GM21529 (cell line): Measurements from ENCODE around the gene HGF.

Experiments used
- ATAC-seq: cut with Tn5 transposase; IDR thresholded peaks from one replicate; pipeline ENCODE4 v1.9.1; 2021; ENCODE audit not compliant: unreplicated experiment

The HGF gene

GRCh38 chr7:81776948-81777630 is 7.2 kb upstream of the HGF start:
- ATAC-seq = no peak

GRCh38 chr7:81776161-81776560 is 6.3 kb upstream of the HGF start:
- ATAC-seq = no peak

- ATAC-seq = no peak
These were observed 5.7 kb upstream of the HGF start for GRCh38 chr7:81775560-81775959.

GRCh38 chr7:81774551-81774950 is 4.7 kb upstream of the HGF start:
- no peak for ATAC-seq

GRCh38 chr7:81770728-81771223 is 929 bp upstream of the HGF start:
- no peak for ATAC-seq

GRCh38 chr7:81768951-81769778 is 682 bp downstream of the HGF start:
- no peak for ATAC-seq

- ATAC-seq = no peak
These were observed 1.9 kb downstream of the HGF start for GRCh38 chr7:81767926-81768325.

- ATAC-seq = no peak
These were observed 8.0 kb downstream of the HGF start for GRCh38 chr7:81761821-81762220.

GRCh38 chr7:81761031-81761430 is 8.8 kb downstream of the HGF start:
- no peak for ATAC-seq

- ATAC-seq = no peak
These were observed 14.7 kb downstream of the HGF start for GRCh38 chr7:81754918-81755696.

GRCh38 chr7:81753392-81753791 is 16.5 kb downstream of the HGF start:
- no peak for ATAC-seq

- no peak for ATAC-seq
These were observed 17.5 kb downstream of the HGF start for GRCh38 chr7:81752318-81752714.

GRCh38 chr7:81751619-81752317 is 18.1 kb downstream of the HGF start:
- no peak for ATAC-seq

- no peak for ATAC-seq
These were observed 24.2 kb downstream of the HGF start for GRCh38 chr7:81745637-81746036.

GRCh38 chr7:81744389-81744788 is 25.5 kb downstream of the HGF start:
- ATAC-seq = no peak

- no peak for ATAC-seq
These were observed 26.2 kb downstream of the HGF start for GRCh38 chr7:81743665-81744064.

GRCh38 chr7:81743201-81743600 is 26.6 kb downstream of the HGF start:
- no peak for ATAC-seq

- no peak for ATAC-seq
These were observed 29.4 kb downstream of the HGF start for GRCh38 chr7:81740403-81740802.

GRCh38 chr7:81736091-81736490 is 33.8 kb downstream of the HGF start:
- no peak for ATAC-seq

- ATAC-seq = no peak
These were observed 44.1 kb downstream of the HGF start for GRCh38 chr7:81725812-81726127.
